ENCODE results near the gene NACC2.
A peak's percentile ranks its signal among the peaks of the same experiment; 100 is the strongest.
"Not testable (repeated sequence)": the region's sequence is repeated elsewhere in the genome, so short reads cannot be mapped to it uniquely, and the experiment has no call there.

Gene NACC2

DNA sequence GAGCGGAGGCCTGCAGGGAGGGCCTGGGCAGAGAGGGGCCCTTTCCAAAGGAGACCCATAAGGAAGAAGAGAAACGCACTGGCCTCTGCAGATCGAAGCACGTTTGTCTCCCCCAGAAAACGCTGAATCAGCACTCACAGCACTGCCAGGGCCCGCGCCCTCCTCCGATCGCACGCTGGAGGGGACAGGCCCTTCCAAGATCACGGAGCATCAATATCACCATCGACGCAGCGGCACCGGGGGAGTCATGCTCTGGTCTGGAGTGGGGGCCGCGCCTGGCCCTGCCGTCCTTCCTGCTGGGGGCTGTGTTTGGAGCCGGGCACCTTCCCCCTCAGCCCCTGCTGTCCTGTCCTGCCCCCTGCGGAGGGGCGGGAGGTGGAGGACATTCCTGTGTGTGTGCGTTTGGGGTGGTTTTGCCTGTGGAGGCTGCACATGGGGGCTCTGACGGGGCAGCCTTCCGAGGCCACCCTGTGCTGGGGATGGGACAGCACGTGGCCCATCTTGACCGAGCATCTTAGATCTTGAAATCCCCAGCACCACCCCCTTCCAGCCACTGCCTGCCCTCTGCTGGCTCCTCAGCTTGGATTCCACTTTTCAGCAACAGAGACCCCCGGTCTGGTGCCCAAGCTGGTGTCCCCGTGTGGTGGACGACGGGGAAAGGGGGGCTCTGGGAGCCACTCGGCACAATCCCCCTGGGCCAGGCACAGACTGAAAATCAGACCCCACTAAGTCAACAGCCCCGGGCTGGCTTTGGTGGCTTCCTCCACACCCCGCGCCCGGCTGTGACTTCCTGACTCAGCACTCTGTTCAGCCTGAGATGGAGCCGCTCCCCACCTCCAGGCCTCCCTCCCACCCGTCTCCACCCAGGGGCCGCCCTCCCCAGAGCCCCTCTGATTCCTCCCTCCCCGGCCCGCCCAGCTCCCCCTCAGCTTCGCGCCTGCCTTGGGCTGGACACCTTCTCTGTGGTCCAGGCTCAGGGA lies 15.3 kb upstream of the NACC2 start:
- DNase-seq (ENCODE audit: low read depth), result no peak

DNA sequence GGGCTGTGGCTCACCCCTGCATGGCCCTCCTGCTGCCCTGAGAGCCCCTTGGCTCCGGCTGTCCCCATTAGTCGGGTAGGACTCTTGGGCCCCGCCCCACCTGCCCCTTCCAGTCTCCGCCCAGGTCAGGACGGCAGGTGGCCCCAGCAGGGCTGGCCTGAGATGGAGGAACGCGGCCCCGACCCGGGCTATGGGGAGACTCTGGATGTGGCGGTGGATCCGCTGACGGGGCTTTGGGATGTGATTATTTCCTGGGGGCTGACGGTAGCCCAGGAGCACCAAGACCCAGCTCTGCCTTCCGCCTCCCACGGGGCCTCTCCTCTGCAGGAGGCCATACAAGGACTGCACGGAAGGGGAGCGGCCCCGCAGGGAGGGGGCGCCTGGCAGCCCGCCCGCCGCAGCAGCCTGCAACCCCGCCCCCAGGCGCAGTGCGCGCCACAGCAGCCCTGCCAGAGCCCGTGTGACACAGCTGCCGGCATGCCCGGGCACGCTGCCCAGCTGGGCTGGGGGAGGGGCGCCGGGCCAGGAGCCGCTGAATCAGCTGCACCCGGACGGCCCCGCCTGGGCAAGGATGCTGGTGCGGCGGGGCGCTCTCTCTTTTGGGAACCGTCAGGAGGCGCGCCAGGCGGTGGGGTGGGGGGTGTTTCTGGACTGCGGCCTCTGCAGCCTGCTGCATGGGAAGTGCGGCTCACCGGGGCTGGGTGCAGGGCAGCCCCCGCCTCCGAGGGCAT lies 14.4 kb upstream of the NACC2 start:
- peak; percentile 87 for DNase-seq (ENCODE audit: low read depth)

DNA sequence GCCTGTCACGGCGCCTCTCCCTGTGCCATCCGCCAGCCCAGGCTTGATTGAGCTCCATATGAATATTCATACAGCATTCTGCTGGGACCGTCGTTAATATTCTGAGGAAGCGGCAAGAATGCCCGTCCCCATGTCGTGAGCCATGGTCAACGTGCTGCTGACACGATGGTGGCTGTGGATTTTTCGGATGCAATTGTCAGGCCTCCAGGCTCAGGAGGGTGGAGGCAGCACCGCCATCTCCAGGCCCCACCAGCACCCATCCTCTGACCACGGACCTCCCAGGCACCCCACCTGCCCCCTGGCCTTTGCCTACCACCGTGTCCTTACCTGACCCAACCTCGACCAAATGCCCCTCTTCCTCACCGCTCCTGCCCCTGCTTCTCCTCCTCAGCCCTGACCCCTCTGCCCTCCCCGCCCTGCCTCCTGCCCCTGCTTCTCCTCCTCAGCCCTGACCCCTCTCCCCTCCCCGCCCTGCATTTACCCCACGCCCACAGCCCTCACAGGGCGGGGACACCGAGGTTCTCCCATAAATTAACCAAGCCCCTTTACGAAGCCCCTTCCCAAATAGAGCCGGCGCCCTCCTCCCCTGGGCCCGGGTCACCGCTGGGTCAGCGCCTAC lies 13.7 kb upstream of the NACC2 start:
- no peak for DNase-seq (ENCODE audit: low read depth)

DNA sequence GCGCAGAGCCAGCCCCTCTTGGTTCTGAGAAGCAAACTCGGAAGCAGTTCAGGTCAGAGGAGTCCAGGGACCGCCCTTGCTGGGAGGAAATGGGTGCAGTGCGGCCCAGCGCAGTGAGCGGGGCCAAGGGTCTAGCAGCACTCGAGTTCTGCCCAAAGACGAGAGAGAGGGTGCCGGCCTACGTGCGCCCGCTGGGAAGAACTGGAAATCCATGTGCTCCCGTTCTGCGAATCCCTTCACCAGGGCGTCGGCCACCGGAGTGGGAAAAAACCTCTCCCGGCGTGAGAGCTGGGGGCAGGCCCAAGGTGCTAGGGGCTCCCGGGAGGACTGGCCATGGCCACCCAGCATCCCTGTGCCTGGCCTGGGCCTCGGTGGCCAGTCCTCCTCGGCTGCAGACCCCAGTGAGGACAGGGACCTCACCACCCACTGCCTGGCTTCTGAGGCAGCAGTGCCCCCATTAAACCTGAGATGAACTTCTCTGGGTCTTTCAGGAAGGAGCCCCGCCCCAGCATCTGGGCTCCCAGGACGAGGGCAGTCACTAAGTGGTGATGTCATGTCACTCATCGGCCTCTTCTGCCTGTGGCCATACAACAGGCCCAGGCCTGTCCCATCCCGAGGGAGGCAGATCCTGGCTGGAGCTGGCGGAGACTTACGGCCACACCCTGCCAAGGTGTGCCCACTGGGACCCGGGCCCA lies 13.0 kb upstream of the NACC2 start:
- no peak for DNase-seq (ENCODE audit: low read depth)

DNA sequence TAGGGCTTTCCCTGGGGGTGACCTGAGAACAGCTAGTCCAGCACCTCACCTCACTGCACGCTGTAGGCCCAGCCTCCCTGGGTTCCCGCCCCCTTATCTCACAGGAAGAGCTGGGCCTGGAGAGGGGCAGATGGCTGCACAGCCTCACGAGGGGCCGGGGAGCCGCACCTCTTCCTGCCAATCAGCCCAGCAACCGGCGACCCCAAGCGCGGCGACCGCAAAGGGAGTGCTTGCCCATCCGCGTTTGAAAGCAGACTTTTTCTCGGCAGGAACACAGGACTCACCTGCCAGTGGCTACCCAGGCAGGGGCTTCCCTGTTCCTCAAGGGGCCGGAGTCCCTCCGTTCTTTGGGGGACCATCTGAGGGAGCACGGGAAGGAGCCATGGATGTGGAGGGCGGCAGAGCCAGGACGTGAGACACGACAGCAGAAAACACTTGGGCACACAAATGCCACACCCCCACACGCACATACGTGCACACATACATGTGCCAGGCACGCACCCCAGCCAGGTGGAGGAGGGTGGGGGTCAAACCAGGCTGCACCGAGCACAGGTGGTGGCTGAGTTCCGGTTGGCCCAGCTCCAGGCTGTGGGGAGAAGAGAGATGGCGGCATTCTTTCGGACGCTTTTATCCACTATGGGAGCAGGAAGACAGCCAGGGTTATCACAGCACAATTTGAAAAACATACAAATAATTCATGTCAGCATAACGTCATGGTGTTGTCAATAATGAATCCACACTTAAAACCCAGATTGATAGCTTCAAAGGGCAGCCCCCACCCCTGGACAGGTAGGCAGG lies 12.3 kb upstream of the NACC2 start:
- DNase-seq (ENCODE audit: low read depth), result peak; percentile 88

DNA sequence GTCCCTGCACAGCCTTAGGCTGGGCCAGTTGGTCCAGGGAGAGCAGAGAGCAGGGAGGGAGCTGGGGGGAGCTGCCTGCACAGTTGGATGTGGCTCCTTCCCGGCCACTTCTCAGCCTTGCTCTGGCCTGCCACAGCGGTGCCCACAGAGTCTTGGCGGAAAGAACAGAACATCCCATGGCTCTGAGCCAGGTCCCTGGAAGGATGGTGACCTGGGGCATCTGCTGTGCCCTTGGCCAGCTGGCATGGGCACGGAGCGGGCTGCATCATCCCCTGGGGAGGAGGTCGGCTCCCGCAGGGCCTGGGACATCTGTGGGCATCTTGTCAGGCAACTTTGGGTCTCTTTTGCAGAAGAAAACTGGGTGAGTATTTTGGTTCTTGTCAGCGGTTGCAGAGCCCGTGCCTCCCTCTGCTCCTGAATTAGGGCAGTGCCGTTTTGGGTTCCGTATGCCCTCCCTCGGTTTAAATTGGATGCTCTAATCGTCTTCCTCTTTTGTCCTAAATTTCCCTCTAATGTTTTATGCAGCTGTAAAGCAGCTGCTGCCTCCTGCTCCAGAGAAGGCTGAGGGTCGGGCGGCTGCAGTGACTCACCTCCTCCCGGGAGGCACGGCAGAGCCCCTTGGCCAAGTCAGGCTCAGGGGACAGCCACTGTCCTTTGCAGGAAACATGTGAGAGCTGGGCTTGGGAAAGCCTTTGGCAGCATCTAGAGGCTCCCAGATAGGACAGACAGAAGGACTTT lies 10.5 kb upstream of the NACC2 start:
- DNase-seq (ENCODE audit: low read depth), result no peak

DNA sequence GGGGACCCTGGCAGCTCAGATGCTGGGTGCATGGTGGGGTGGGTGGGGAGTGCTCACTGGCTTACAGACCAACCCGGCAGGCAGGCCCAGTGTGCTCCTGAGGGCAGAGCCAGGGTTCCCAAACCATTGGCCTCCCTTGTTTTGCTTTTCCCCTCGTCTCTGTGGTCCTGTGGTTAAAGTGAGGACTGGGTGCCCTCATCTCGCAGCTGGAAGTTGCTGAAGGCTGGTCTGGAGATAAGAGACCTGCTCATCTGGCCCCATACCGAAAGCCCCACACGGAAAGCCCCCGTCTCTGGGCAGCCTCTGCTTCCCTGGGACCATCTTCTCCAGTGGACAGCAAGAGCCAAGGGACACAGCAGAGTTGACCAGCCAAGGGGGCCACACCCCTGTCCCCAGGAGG lies 9.8 kb upstream of the NACC2 start:
- DNase-seq (ENCODE audit: low read depth), result no peak

DNA sequence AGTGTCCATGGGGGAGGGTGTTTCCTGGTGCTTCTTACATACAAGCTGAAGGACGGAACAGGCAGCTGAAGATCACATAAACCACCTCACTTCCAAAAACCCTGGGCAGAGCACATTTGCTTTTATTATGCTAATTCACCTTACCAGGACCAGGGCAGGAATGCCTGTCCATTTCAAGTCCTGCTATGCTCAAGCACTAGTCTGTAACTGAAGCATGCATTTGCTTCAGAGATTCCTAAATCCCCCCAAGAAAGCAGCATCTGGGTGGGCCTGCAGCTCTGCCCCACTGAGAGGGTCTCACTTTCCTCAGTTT lies 9.4 kb upstream of the NACC2 start:
- no peak for DNase-seq (ENCODE audit: low read depth)

DNA sequence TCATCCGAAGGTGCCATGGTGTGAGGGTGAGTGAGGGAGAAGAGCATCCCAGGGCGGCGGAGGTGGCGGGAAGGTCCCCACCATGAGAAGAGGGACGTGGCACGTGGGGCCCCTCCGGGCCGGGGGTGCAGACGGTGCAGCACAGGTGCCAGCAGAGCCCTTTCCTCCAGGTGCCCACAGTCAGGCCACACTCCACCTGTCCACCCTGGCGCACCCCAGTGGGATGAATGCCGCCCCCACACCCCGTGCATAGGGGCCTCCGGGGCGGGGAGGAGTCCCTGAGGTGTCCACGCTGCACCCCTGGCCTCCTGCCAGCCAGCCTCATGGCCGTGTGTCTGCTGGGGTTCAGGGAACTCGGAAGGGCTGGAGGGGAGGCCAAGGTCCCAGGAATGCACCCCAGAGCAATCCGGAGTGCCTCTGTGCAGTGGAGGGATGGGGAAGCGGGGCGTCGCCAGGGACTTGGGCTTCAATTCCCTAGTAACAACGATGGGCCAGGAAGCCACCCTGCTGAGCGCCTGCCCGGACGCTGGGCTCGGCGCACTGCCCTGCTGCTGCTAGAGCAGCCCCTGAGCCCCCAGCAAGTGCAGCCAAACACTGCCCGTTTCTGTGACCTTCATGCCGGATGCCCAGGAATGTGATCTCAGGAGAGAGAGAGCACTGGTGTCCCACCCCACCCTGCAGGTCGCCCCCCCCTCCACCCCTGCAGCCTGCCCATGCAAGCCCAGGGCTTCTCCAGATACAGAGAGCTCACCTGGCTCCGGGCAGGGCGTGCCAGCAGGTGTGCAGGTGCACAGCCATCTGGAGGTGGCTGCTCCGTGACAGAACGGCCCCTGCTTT lies 8.8 kb upstream of the NACC2 start:
- no peak for DNase-seq (ENCODE audit: low read depth)

DNA sequence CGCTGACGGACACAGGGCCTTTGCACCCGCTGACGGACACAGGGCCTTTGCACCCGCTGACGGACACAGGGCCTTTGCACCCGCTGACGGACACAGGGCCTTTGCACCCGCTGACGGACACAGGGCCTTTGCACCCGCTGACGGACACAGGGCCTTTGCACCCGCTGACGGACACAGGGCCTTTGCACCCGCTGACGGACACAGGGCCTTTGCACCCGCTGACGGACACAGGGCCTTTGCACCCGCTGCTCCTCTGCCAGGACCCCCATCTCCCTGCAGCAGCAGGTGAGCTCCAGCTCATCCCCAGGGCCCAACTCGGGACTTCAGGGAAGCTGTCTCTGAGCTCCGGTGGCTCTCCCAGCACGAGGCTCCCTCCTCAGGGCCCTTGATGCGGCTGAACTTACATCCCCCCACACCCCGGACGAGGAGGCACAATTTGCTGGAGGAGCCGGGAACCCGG lies 6.6 kb upstream of the NACC2 start:
- DNase-seq (ENCODE audit: low read depth), result not testable (repeated sequence)

DNA sequence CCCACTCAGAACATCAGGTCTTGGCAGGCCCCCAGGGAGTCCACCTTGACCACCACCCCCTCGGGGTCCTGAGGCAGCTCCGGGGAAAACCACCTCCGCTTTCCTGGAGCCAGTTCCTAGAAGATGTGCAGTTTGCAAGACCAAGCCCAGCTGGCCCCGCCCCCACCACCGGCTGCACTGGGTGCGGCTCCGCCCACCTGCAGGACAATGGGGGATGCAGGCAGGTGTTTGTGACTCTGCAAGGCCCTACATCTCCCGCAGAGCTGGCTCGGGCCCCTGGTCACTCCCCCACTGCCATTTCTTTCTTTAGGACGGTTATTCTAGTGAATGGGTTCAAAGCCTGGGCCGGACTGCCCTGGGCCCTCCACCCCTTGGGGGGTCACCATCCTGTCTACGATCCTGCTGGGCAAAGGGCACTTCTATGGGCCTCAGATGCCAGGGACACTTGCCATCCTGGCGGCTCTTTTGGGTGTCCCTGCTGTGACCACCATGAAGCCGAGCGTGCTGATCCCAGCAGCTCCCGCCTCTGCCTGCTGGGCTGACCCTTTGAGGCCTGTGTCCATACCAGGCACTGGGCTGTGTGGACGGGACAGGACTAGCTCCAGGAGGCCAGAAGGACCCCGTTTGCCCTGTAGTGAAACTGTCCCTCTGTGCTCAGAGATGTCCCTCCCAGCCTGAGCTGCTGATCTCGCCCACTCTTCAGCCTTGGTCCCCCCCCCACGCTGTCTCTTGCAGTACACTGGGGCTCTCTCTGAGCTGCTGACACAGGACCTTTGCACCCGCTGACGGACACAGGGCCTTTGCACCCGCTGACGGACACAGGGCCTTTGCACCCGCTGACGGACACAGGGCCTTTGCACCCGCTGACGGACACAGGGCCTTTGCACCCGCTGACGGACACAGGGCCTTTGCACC lies 5.9 kb upstream of the NACC2 start:
- DNase-seq (ENCODE audit: low read depth), result no peak

DNA sequence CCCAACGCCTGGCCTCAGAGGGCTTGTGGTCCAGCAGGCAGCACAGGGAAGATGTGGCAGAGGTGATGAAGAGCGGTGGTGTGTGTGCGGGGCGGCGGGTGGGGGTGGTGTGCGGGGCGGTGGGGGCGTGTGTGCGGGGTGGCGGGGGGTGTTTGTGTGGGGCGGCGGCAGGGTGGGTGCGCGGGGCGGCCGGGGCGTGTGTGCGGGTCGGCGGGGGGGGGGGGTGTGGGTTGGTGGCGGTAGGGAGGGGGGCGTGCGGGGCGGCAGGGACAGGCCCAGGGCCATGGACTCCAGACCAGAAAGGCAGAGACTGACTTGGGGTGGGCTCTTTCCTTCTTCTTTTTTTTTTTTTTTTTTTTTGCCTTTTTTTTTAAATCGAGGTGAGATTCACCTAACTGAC lies 4.5 kb upstream of the NACC2 start:
- DNase-seq (ENCODE audit: low read depth), result no peak

DNA sequence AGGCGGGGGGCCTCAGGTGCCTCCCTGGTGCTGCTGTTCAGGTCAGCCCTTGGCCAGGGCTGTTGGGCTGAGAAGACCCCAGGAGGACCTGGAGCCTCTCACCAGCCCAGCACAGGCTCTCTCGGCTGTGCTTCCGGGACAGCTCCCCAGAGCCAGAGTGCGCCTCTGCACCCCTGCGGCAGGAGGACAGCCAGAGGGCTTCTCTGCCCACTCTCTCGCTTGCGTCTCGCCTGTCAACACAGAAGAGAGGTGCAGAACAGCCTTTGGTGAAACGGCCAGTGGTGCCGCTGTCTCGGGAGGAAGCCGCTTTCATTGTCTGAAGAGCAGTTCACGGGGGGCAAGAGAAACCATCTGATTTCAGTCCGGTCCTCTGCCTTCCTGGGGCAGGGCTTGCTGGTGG lies 3.8 kb upstream of the NACC2 start:
- DNase-seq (ENCODE audit: low read depth), result no peak

DNA sequence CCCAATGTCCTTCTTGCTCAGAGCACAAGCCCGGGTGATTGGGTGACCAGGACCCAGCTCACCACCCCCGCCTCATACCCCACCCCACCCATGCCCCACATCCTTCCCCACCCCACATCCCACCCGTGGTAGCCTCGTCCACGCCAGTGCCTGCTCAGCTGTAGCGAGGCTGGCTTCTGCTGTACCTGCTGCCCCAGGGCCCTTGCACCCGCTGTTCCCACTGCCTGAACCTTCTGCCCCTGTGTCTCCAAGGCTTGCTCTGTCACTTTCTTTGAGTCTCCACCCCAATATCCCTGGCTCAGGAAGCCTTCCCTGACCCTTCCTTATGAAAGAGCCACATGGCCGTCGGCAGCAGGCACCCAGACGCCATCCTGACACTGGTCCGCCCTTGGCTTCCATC lies 3.1 kb upstream of the NACC2 start:
- no peak for DNase-seq (ENCODE audit: low read depth)

DNA sequence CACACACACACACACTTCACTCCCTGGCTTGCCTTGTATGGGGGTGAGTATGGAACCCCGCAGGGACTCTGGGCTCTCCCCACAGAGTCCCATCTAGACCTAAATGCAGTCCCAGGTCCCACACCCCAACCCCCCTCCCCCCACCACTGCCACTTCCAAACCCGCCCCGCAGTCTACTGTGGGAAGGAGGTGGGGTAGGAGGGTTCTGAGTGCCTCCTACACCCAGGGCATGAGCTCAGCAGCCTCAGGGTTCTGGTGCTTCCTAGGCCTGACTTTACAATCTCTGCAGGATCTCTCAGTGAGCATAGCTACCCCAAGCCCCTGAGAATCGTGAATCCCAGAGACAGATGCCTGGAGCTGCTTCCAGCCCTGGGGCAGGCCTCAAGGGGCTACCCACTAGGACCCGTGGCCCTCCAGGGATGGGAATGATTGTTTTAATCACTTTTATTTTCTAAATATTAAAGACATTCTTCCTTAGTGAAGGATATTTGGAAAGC lies 1.5 kb upstream of the NACC2 start:
- DNase-seq (ENCODE audit: low read depth), result no peak

DNA sequence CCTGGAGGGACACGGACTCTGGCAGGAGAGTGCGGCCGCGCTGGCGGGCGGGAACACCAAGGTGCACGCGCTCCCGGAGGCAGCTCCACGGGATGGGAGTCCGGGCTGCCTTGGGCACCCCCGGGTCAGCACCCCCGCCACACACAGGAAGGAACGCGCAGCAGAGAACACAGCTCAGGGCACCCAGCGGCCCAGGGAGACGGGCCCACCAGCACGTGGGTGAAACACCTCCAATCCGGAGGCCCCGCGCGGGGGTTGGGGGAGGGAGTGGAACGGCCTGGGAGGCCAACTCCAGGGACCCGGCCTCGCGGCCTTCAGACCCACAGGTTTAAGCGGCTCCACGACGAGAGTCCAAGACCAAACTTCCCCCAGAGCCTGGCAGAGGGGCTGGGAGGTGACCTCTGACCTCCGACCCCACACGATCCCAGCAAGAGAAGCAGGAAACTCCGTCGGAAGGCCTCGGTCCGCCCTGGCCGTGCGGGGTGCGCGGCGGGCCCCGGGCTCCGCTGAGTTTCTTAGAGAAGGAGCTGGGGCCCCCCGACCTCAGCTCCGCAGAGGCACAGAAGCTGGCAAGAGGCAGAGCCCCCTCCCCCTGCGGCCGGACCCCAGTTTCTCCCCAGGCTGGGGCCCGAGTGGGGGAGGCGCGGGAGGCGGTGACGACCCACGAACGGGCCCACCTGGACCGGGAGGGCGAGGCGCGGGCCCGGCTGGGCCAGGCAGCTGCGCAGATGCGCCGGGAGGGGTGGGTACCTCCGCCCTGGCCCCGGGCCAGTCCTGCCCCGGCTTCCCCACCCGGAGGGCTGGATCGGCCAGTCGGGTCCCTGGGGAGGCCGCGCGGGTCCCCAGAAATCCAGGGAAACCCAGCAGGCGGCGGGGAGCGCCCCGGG lies 851 bp downstream of the NACC2 start:
- DNase-seq (ENCODE audit: low read depth), result no peak

DNA sequence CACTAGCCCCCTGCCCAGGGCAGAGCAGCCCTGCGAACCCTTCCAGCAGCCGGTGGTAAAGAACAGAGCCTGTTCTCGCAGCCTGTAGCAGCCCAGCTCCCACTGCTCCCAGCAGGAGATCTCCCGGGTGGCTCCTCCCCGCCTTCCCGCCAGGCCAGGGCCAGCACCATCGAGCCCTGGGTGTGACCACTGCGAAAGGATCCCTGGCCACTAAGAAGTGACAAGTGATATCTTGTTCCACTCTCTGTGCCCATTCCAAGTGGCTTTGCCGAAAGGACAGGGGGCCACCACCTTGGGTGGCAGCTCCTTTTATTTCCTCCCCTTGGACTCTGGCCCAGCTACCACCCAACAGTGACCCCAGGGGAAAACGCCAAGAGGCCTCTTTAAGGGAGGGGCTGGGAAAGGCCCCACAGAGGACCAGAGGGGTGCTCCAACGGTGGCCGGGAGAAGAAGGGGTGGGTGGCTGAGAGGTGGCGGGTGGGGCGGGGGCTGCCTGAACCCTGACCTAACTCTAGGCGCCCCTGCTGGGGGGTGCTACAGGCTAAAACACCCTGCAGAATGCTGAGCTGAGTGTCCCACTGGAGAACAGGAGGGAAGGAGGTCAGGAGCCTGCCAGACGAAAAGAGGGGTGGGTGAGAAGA lies 1.6 kb downstream of the NACC2 start:
- no peak for DNase-seq (ENCODE audit: low read depth)

All from CMK (cell line).